ENCODE measurements around the gene PLCL1. TPM values are rescaled to one million over a fixed set of nuclear protein-coding genes. Genes with fewer than 3 reads are reported as not detected.
"Not testable (repeated sequence)": the region's sequence is repeated elsewhere in the genome, so short reads cannot be mapped to it uniquely, and the experiment has no call there.

Gene PLCL1
- total RNA-seq, 1 donor from 2014 or later: 0.23 TPM

- no peak for ATAC-seq
- DNase-seq (ENCODE audit: low spot score): no peak
Observed at GRCh38 chr2:197986977-197987376, 182.6 kb downstream of the PLCL1 start.

GRCh38 chr2:197990356-197990755, 186.0 kb downstream of the PLCL1 start:
- no peak for ATAC-seq

GRCh38 chr2:197992482-197993133, 188.2 kb downstream of the PLCL1 start:
- ATAC-seq (no peak), DNase-seq (ENCODE audit: low spot score) (no peak)

More at GRCh38 chr2:197990356-197990755, 186.0 kb downstream of the PLCL1 start:
- no peak for DNase-seq (ENCODE audit: low spot score)

GRCh38 chr2:197993363-197993762, 189.0 kb downstream of the PLCL1 start:
- no peak for ATAC-seq
- no peak for DNase-seq (ENCODE audit: low spot score)

- ATAC-seq (no peak), DNase-seq (ENCODE audit: low spot score) (no peak)
Observed at GRCh38 chr2:197993830-197994229, 189.4 kb downstream of the PLCL1 start.

DNA sequence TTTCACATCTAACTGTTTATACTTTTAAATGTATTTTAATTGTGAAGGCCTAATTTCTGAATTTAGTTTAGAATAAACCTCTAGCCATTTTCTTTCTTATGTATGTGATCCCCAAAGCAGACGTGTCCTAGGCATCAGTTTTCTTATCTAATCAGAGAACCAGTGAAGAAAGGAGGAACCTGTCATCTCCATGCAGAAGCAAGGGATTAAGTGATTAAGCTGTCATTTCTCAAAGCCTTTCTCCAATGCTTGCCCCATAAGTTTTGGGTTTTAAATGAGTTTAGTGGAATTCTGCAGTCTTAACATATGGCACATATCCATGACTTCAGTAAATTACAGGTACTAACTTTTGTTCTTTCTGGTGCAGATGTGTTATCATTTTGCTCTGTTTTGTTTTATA, 190.4 kb downstream of the PLCL1 start:
- DNase-seq (ENCODE audit: low spot score) (no peak), ATAC-seq (no peak)

DNA sequence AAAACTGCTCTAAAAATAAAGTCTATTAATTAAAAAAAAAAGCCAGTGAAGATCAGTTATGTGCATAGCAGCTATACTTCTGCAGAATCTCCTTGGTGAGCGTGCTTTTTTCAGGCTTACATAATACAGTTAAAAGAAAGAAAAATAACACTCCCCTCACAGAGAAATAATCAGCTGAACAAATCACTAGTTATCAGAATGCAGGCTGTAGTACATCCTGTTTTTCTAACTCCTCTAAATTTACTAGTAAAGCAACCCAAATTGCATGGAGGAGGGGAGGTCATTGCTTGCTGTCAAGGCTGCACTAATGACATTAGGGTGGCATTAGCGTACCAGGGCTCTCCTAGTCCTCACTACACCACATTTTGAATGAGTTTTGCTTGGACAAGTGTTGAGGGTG, 192.2 kb downstream of the PLCL1 start:
- ATAC-seq: no peak
- DNase-seq (ENCODE audit: low spot score): no peak

DNA sequence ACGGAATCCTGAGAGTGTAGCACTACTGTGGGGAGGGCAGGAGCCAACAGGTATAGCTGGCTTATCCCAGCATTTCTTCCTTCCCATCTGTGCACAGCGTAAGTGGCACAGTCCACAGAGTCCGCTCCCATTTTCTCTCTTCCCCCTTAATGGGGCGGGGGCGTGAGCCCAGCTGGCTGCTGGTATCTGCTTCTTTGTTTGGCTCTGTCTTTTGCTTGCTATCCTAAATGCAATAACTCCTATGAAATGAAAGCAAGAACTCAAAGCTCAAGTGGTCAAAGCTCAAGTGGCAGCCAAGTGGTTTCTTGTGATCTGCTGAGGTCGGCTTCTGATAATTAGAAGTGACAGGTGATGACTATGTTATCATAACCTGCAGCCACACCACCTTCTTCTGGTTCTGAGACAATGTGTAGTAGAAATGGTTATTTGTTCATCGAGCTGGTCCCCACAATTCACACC, 192.7 kb downstream of the PLCL1 start:
- no peak for DNase-seq (ENCODE audit: low spot score)
- no peak for ATAC-seq

DNA sequence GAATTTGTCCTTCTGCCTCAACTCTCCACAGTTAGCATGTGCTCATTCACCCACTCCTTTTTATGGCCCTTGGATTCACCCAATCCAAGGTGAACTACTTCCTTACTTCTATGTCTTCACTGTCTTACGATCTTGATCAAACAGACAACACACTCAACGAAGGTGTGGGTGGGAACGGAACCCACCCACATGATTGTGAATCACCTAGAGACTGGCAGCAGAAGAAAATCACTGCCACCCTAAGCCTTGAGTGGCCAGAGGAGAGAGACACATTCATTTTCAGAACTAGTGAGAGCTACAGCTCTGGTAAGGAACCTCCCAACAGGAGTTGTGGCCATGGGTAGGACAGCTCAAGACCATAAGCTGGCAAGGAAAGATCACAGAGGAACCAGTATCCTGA, 194.3 kb downstream of the PLCL1 start:
- ATAC-seq (no peak), DNase-seq (ENCODE audit: low spot score) (no peak)

DNA sequence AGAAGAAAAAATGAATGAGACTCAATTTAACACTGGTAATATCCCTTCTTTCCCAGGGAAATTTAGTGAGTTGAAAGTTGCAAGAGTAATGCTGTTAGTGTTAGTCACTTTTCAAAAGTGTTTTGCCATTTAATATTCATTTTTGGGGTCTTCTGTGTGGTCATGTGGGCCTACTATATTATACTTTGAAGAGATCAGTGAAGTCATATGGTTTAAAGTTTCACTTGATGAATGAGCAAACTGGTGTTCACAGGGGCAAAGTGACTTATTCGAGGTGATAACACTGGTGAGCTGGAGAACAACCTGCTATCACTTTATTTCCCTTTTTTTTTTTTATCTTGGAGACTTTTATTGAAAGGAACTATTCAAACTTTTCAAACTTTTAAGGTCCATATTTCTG, 196.0 kb downstream of the PLCL1 start:
- ATAC-seq (no peak), DNase-seq (ENCODE audit: low spot score) (no peak)

DNA sequence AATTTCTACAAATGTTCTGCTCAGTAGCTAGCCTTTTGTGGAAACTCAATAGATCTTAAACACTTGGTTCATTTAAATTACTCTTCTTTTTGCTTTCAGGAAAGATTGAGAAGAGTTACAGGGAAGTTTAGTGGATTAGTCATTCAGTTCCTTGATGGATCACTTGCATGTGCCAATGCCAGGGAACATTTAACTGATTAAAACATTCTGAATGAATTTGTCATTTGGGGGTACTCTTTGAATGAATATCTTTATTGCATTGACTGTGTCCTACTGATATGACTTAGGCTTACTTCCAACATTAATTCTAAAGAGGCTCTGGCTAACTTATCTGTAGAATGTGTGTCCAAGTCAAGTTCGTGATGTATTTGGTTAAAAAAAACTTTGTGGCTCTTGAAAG, 199.8 kb downstream of the PLCL1 start:
- ATAC-seq (no peak), DNase-seq (ENCODE audit: low spot score) (no peak)

DNA sequence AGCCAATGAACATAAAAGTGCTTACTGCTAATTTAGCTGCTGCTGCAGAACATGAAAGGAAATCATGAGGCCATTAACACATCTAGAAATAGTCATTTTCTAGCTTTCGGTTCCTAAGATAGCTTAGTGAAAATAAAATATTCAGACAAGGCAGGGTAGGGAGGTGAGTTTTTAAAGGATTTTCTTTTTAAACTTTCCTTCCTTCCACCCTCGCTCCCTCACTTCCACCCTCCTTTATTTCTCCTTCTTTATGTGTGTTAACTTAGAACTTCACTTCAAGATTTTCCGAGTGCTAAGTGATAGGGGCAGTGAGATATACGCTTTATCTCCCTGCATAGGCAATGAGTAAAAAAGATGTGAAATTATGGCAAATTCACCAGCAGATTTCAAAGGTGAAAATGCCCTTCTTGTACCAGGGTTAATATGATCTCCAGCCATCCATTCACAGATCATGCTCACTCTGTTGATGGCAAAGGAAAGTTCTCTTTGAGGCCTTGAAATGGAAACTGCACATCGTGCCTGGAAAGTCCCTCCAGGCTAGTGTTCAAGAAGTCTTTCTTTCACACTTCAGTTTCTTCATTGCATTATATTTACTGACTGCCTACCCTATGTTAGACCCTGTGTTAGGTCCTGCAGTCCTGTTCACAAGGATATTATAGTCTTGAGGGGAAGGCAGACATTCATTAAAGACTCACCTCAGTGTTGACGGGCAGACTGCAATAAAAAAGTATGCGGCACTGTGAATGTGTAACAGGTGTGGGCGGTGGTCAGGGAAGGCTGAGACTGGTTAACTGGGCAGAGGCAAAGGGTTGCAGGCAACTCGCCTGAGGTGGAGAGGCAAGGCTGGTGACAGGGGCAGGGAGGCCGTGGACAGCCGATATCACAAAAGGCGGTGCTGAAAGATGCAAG, 200.8 kb downstream of the PLCL1 start:
- no peak for ATAC-seq
- no peak for DNase-seq (ENCODE audit: low spot score)

GRCh38 chr2:198006733-198007132, 202.3 kb downstream of the PLCL1 start:
- ATAC-seq (no peak), DNase-seq (ENCODE audit: low spot score) (no peak)

- DNase-seq (ENCODE audit: low spot score) (no peak), ATAC-seq (no peak)
Observed at GRCh38 chr2:198008230-198008629, 203.8 kb downstream of the PLCL1 start.

- DNase-seq (ENCODE audit: low spot score): no peak
Observed at GRCh38 chr2:198012025-198012424, 207.6 kb downstream of the PLCL1 start.

DNA sequence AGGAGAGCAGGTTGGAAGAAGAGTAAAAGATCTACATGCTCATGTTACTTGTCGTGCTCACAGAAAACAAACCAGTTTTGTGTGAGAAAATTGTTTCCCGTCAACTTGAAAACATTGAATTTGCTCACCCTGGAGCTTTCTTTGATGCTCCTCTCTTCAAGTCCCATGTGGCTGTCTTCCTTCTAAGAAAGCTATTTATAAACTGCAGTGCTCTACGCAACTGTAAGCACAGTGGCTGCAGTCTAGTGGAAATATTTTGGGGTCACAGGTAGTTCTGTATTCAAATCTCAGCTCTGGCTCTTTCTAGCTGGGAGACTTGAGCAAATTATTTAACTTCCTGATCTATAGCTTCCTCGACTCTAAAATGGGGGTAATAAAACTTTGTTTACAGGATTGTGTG, 211.8 kb downstream of the PLCL1 start:
- ATAC-seq (no peak), DNase-seq (ENCODE audit: low spot score) (no peak)

More at GRCh38 chr2:198012025-198012424, 207.6 kb downstream of the PLCL1 start:
- no peak for ATAC-seq

DNA sequence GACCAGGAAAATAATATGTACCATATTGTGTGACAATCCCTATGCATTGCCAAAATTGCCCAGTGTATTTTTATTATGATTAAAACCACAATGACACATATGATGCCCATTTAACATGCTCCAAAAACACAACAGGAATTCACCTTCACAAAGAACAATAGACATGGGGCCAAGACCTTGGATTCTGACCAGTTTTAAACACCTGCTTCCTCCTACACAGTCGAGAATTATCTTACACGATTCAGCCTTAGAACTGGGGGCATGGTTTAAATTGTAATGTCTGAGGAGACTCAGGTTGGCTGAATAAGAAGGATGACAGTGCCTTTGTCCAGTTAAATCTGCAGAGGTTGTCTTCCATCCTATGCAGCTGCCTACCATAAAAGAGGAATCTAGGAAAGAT, 212.7 kb downstream of the PLCL1 start:
- ATAC-seq: no peak
- no peak for DNase-seq (ENCODE audit: low spot score)

GRCh38 chr2:198028955-198029354, 224.6 kb downstream of the PLCL1 start:
- DNase-seq (ENCODE audit: low spot score) (no peak), ATAC-seq (no peak)

DNA sequence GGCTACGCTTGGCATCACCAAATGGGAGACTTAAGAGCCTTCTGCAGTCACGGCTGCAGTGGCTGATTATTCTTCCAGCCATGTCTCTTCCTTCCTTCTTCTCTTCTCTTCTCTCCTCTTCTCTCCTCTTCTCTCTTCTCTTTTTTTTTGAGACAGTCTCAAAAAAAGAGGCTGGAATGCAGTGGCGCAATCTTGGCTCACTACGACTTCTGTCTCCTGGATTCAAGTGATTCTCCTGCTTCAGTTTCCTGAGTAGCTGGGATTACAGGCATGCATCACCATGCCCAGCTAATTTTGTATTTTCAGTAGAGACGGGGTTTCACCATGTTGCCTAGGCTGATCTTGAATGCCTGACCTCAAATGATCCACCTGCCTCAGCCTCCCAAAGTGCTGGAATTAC, 225.2 kb downstream of the PLCL1 start:
- DNase-seq (ENCODE audit: low spot score); ATAC-seq: not testable (repeated sequence)

GRCh38 chr2:198033626-198034025, 229.2 kb downstream of the PLCL1 start:
- DNase-seq (ENCODE audit: low spot score) (no peak), ATAC-seq (no peak)

GRCh38 chr2:198036029-198036879, 231.9 kb downstream of the PLCL1 start:
- no peak for ATAC-seq
- DNase-seq (ENCODE audit: low spot score): no peak

All from left lobe of liver (tissue), 2 donors.